ENCODE results near the gene NLGN2. TPM values are rescaled to one million over a fixed set of nuclear protein-coding genes. Genes with fewer than 3 reads are reported as not detected.

The NLGN2 gene
- total RNA-seq, 1 experiment from 2014 or later = 36.9 TPM

GRCh38 chr17:7408252-7408727, 645 bp downstream of the NLGN2 start:
- ChIA-PET CTCF (no interaction called here), POLR2A (ENCODE audit: low non-redundant PET) (no interaction called here)
- Histone ChIP-seq H3K4me1 (ENCODE audit: insufficient read depth, low read length, poor library complexity, severe bottlenecking) (peaks cover 11% of the 10 kb centered on the region), H3K36me3 (ENCODE audit: insufficient read depth, low read length, poor library complexity, severe bottlenecking) (peaks cover 13% of the 10 kb centered on the region), H3K9me3 (ENCODE audit: low read depth, low read length, poor library complexity, severe bottlenecking) (no peaks in the 10 kb centered on the region), H3K27me3 (replicated peaks; ENCODE audit: insufficient read depth, low read depth, low read length, poor library complexity) (no peaks in the 10 kb centered on the region), H3K4me3 (ENCODE audit: low read depth, low read length, poor library complexity, severe bottlenecking) (no peak overlapping the region), H3K27ac (ENCODE audit: low read depth, low read length, poor library complexity, severe bottlenecking) (no peak overlapping the region)
- intact Hi-C loops (cut with micrococcal nuclease; ENCODE audit: unreplicated experiment) = no loop called here
- no TSS peak for BruUV-seq (replicated peaks)
- DNase-seq (ENCODE audit: low spot score) = no peak
- TF ChIP-seq CTCF (conservative IDR thresholded peaks at IDR 0.05; ENCODE audit: low read depth, low read length) = no peak
- no peak for TF ChIP-seq EZH2 (IDR thresholded peaks at IDR 0.05; ENCODE audit: borderline replicate concordance, low read depth, low read length, poor library complexity, severe bottlenecking)

GRCh38 chr17:7408863-7409262, 1.2 kb downstream of the NLGN2 start:
- no TSS peak for BruUV-seq (replicated peaks)
- Histone ChIP-seq H3K4me1 (ENCODE audit: insufficient read depth, low read length, poor library complexity, severe bottlenecking) (peaks cover 10% of the 10 kb centered on the region), H3K9me3 (ENCODE audit: low read depth, low read length, poor library complexity, severe bottlenecking) (no peaks in the 10 kb centered on the region), H3K27ac (ENCODE audit: low read depth, low read length, poor library complexity, severe bottlenecking) (no peak overlapping the region), H3K27me3 (replicated peaks; ENCODE audit: insufficient read depth, low read depth, low read length, poor library complexity) (no peaks in the 10 kb centered on the region), H3K4me3 (ENCODE audit: low read depth, low read length, poor library complexity, severe bottlenecking) (no peak overlapping the region), H3K36me3 (ENCODE audit: insufficient read depth, low read length, poor library complexity, severe bottlenecking) (peaks cover 13% of the 10 kb centered on the region)
- no peak for TF ChIP-seq EZH2 (IDR thresholded peaks at IDR 0.05; ENCODE audit: borderline replicate concordance, low read depth, low read length, poor library complexity, severe bottlenecking)
- TF ChIP-seq CTCF (conservative IDR thresholded peaks at IDR 0.05; ENCODE audit: low read depth, low read length) = no peak
- intact Hi-C loops (cut with micrococcal nuclease; ENCODE audit: unreplicated experiment) = no loop called here
- no peak for DNase-seq (ENCODE audit: low spot score)
- POLR2A ChIA-PET (ENCODE audit: low non-redundant PET) = no interaction called here
- CTCF ChIA-PET = no interaction called here

GRCh38 chr17:7409716-7410115, 2.1 kb downstream of the NLGN2 start:
- BruUV-seq (replicated peaks) = no TSS peak
- ChIA-PET CTCF (no interaction called here), POLR2A (ENCODE audit: low non-redundant PET) (no interaction called here)
- H3K27me3 ChIP-seq (replicated peaks; ENCODE audit: insufficient read depth, low read depth, low read length, poor library complexity) = no peaks in the 10 kb centered on the region
- H3K27ac ChIP-seq (ENCODE audit: low read depth, low read length, poor library complexity, severe bottlenecking) = no peak overlapping the region
- TF ChIP-seq CTCF (conservative IDR thresholded peaks at IDR 0.05; ENCODE audit: low read depth, low read length) (no peak), EZH2 (IDR thresholded peaks at IDR 0.05; ENCODE audit: borderline replicate concordance, low read depth, low read length, poor library complexity, severe bottlenecking) (no peak)
- H3K4me3 ChIP-seq (ENCODE audit: low read depth, low read length, poor library complexity, severe bottlenecking) = no peak overlapping the region
- no peaks in the 10 kb centered on the region for H3K9me3 ChIP-seq (ENCODE audit: low read depth, low read length, poor library complexity, severe bottlenecking)
- no peak for DNase-seq (ENCODE audit: low spot score)
- H3K36me3 ChIP-seq (ENCODE audit: insufficient read depth, low read length, poor library complexity, severe bottlenecking) = peaks cover 13% of the 10 kb centered on the region
- intact Hi-C loops (cut with micrococcal nuclease; ENCODE audit: unreplicated experiment) = no loop called here
- peaks cover 10% of the 10 kb centered on the region for H3K4me1 ChIP-seq (ENCODE audit: insufficient read depth, low read length, poor library complexity, severe bottlenecking)
